Endothelial cell of umbilical vein (primary cell): ENCODE data around the gene ABCG5. TPM values are rescaled to one million over a fixed set of nuclear protein-coding genes. Genes with fewer than 3 reads are reported as not detected.

Source experiments
- BruUV-seq: library from RNA; stranded (reverse); fragments of 400-500 nt; replicated peaks from 2 replicates; lab custom pipeline; 2021; lab: Mats Ljungman, UMichigan
- CTCF ChIA-PET: fragments of 300-600, 350-600 bp; sonication (Branson Sonifier 250); formaldehyde crosslinking; loops from one replicate; lab custom pipeline; 2021; ENCODE audit warnings: antibody characterized with exemption, inconsistent platforms; lab: Charles Lee
- POLR2A ChIA-PET: fragments of 300-600, 350-600 bp; sonication (Branson Sonifier 250); formaldehyde crosslinking; loops from one replicate; lab custom pipeline; 2021; ENCODE audit warnings: antibody characterized with exemption, inconsistent platforms; lab: Charles Lee
- DNase-seq: peaks from one replicate; pipeline ENCODE4 v3.0.0-alpha.2; 2011; ENCODE audit warnings: low read depth, low spot score
- FAIRE-seq: peaks from 2 replicates; lab custom pipeline; 2011; peaks lifted over from hg19 to GRCh38; lab: Jason Lieb, UNC
- H2AFZ ChIP-seq: 2 replicates; pipeline ENCODE4 v1.6.0; 2012; ENCODE audit warnings: low read depth, low read length, control low read depth, inconsistent platforms
- H3K27ac ChIP-seq: 2 replicates; pipeline ENCODE4 v1.5.1; 2011; ENCODE audit warnings: low read depth, mild to moderate bottlenecking, control low read depth, low read length, moderate library complexity; ENCODE audit not compliant: insufficient read depth
- H3K27me3 ChIP-seq, 2 experiments: 2 replicates each; pipeline versions ENCODE4 v1.6.0 to v1.6.1; 2011; ENCODE audit warnings: low read length in 2 of 2, mixed read lengths in 1 of 2; ENCODE audit not compliant: control insufficient read depth in 2 of 2, insufficient read depth in 2 of 2
- H3K36me3 ChIP-seq, 2 experiments: 2 replicates in 1 of 2; 3 replicates in 1 of 2; pipeline ENCODE4 v1.5.1; 2011; ENCODE audit warnings: low read length in 2 of 2, mild to moderate bottlenecking in 1 of 2, moderate library complexity in 1 of 2; ENCODE audit not compliant: control insufficient read depth in 2 of 2, insufficient read depth in 2 of 2; ENCODE audit errors: extremely low read depth in 1 of 2
- H3K4me1 ChIP-seq: 3 replicates; pipeline ENCODE4 v1.5.1; 2011; ENCODE audit warnings: mild to moderate bottlenecking, low read length; ENCODE audit not compliant: control insufficient read depth, insufficient read depth; ENCODE audit errors: extremely low read depth
- H3K4me2 ChIP-seq: 2 replicates; pipeline ENCODE4 v1.6.1; 2011; ENCODE audit warnings: low read length, control low read depth, mixed read lengths; ENCODE audit not compliant: insufficient read depth
- H3K4me3 ChIP-seq, 3 experiments: fragments of 200-600 bp in 1 of 3; sonication (generic), shearing (Covaris generic) in 1 of 3; replicated peaks in 1 of 3; 2 replicates each; pipeline ENCODE4 v1.5.1; 2011 to 2016; ENCODE audit warnings: control low read depth in 3 of 3, low read length in 3 of 3, mild to moderate bottlenecking in 2 of 3, inconsistent platforms in 1 of 3, low read depth in 1 of 3, moderate library complexity in 1 of 3; ENCODE audit not compliant: insufficient read depth in 1 of 3
- H3K79me2 ChIP-seq: 2 replicates; pipeline ENCODE4 v1.6.0; 2012; ENCODE audit warnings: low read length, inconsistent platforms; ENCODE audit not compliant: control insufficient read depth, insufficient read depth
- H3K9ac ChIP-seq: replicated peaks from 2 replicates; pipeline ENCODE3; 2011; ENCODE audit warnings: low read length, control low read depth; ENCODE audit not compliant: insufficient read depth; ENCODE audit errors: extremely low read depth
- H3K9me1 ChIP-seq: replicated peaks from 3 replicates; pipeline ENCODE4 v1.6.0; 2011; ENCODE audit warnings: mild to moderate bottlenecking, low read length; ENCODE audit not compliant: control insufficient read depth, insufficient read depth; ENCODE audit errors: extremely low read depth
- H3K9me3 ChIP-seq: replicated peaks from 2 replicates; pipeline ENCODE4 v1.5.1; 2012; ENCODE audit warnings: low read length, inconsistent platforms; ENCODE audit not compliant: control insufficient read depth, insufficient read depth
- H4K20me1 ChIP-seq: replicated peaks from 2 replicates; pipeline ENCODE3; 2011; ENCODE audit warnings: mild to moderate bottlenecking, low read length; ENCODE audit not compliant: control insufficient read depth, insufficient read depth; ENCODE audit errors: extremely low read depth
- EZH2 ChIP-seq: IDR thresholded peaks from 2 replicates; pipeline ENCODE4 v1.6.1; 2012; ENCODE audit warnings: borderline replicate concordance, low read depth, mild to moderate bottlenecking, moderate library complexity, low read length, inconsistent platforms; ENCODE audit not compliant: severe bottlenecking
- FOS ChIP-seq: IDR thresholded peaks from 2 replicates; pipeline ENCODE4 v1.6.1; 2011; ENCODE audit warnings: mild to moderate bottlenecking, low read length, moderate library complexity, borderline replicate concordance; ENCODE audit not compliant: insufficient read depth
- GATA2 ChIP-seq: IDR thresholded peaks from 2 replicates; pipeline ENCODE4 v1.7.0; 2011; ENCODE audit warnings: low read depth, mild to moderate bottlenecking, moderate library complexity, mixed read lengths, low read length; ENCODE audit not compliant: insufficient read length, insufficient read depth
- JUN ChIP-seq: IDR thresholded peaks from 2 replicates; pipeline ENCODE4 v1.6.1; 2011; ENCODE audit warnings: borderline replicate concordance, low read depth; ENCODE audit not compliant: insufficient read length, insufficient read depth
- MAX ChIP-seq: IDR thresholded peaks from 2 replicates; pipeline ENCODE4 v1.6.1; 2011; ENCODE audit not compliant: insufficient read depth, insufficient read length
- POLR2A ChIP-seq: IDR thresholded peaks from 2 replicates; pipeline ENCODE4 v1.6.1; 2012; ENCODE audit warnings: low read depth, mild to moderate bottlenecking, control low read depth, low read length
- POLR2AphosphoS5 ChIP-seq: IDR thresholded peaks from 2 replicates; pipeline ENCODE4 v1.6.1; 2012; ENCODE audit warnings: low read depth, mild to moderate bottlenecking, control low read depth, low read length, moderate library complexity; ENCODE audit not compliant: insufficient read depth
- dilution Hi-C: fragments of 300-500 bp; cut with MboI; formaldehyde crosslinking; loops from one replicate; pipeline ENCODE4 v1.15.0; 2019; ENCODE audit warnings: low sequenced_read_pairs; ENCODE audit not compliant: extremely low pct_ligation_motif_present
- intact Hi-C: fragments of 100-400 bp; cut with micrococcal nuclease; formaldehyde crosslinking; loops from one replicate; pipeline ENCODE4 v1.10.0; 2022
- polyA plus RNA-seq, 4 experiments: library from polyadenylated mRNA; depleted of rRNA in 3 of 4; stranded (reverse) in 3 of 4; unstranded in 1 of 4; fragments of >200 nt; gene quantifications; 2 replicates each; pipeline versions ENCODE4 v1.2.1 to v1.2.3, GENCODE V29; 2011 to 2012; ENCODE audit warnings: missing spikeins in 1 of 4
- total RNA-seq: library from RNA; stranded (reverse); gene quantifications from 2 replicates; pipeline ENCODE4 v1.2.3, GENCODE V29; 2021

The ABCG5 gene
- total and polyA plus RNA-seq, 2 donors (not counting 3 experiments of a cell fraction or from before 2014, with no cell fraction given): not detected

DNA sequence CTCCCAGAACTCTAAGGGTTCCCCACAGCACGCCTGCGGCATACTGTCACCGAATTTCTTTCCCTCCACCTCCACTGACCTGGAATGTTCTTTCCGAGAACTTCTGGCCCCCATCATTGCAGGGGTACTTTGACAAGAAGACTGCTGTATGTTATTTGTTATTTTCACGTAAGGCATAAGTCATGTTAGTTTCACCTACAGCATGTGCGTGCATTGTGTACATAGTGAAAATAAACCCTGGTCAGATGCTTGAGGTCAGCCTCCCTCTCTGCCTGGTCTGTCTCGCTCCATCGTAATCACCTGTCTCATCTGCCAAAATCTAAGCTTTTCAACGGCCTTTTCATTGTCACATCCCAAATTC lies 4.2 kb upstream of the ABCG5 start:
- H3K4me3 ChIP-seq: no peak overlapping the region
- POLR2A ChIA-PET: no interaction called here
- intact Hi-C loops (no loop called here), dilution Hi-C loops (no loop called here)
- no peaks in the 10 kb centered on the region for H3K36me3 ChIP-seq
- no peaks in the 10 kb centered on the region for H4K20me1 ChIP-seq
- H3K9me1 ChIP-seq: no peaks in the 10 kb centered on the region
- no peak overlapping the region for H2AFZ ChIP-seq
- no peak overlapping the region for H3K27ac ChIP-seq
- H3K4me2 ChIP-seq: no peak overlapping the region
- no peaks in the 10 kb centered on the region for H3K9me3 ChIP-seq
- no peak for TF ChIP-seq MAX
- TF ChIP-seq FOS: no peak
- TF ChIP-seq POLR2AphosphoS5: no peak
- no peak for TF ChIP-seq POLR2A
- TF ChIP-seq JUN: no peak
- H3K79me2 ChIP-seq: no peaks in the 10 kb centered on the region
- H3K9ac ChIP-seq: no peak overlapping the region
- no peak for DNase-seq
- no peaks in the 10 kb centered on the region for H3K4me1 ChIP-seq
- BruUV-seq: no TSS peak
- H3K27me3 ChIP-seq: peaks cover 7 to 8% of the 10 kb centered on the region in 2 experiments
- no peak for FAIRE-seq
- CTCF ChIA-PET: no interaction called here

- no peaks in the 10 kb centered on the region for H3K4me1 ChIP-seq
- CTCF ChIA-PET: interaction anchor here (0.6 to 1.0 kb wide), 2 partner anchors 8 to 12 kb away, joined by 3 read pairs; no protein-coding TSS in a partner anchor
- H4K20me1 ChIP-seq: no peaks in the 10 kb centered on the region
- H2AFZ ChIP-seq: no peak overlapping the region
- BruUV-seq: no TSS peak
- no peak overlapping the region for H3K27ac ChIP-seq
- H3K4me2 ChIP-seq: no peak overlapping the region
- no peaks in the 10 kb centered on the region for H3K9me1 ChIP-seq
- no peak overlapping the region for H3K9ac ChIP-seq
- POLR2A ChIA-PET: no interaction called here
- no peaks in the 10 kb centered on the region for H3K79me2 ChIP-seq
- peaks cover 7 to 8% of the 10 kb centered on the region in 2 experiments for H3K27me3 ChIP-seq
- intact Hi-C loops (no loop called here), dilution Hi-C loops (no loop called here)
- DNase-seq (no peak), FAIRE-seq (no peak)
- no peak overlapping the region for H3K4me3 ChIP-seq
- TF ChIP-seq JUN: no peak
- TF ChIP-seq EZH2: no peak
- TF ChIP-seq MAX: no peak
- TF ChIP-seq POLR2AphosphoS5: no peak
- no peak for TF ChIP-seq GATA2
- no peak for TF ChIP-seq FOS
- no peaks in the 10 kb centered on the region for H3K9me3 ChIP-seq
- no peaks in the 10 kb centered on the region for H3K36me3 ChIP-seq
Observed at GRCh38 chr2:43841949-43842865, 3.6 kb upstream of the ABCG5 start.
